Measurements from ENCODE around the gene SLC8A3. TPM values are rescaled to one million over a fixed set of nuclear protein-coding genes. Genes with fewer than 3 reads are reported as not detected.
A peak's percentile ranks its signal among the peaks of the same experiment; 100 is the strongest.

Gene SLC8A3
- polyA plus RNA-seq, 1 of the 3 experiments (the other 2 are of a cell fraction), result 0.26 TPM

GRCh38 chr14:70152704-70153103 is 36.0 kb downstream of the SLC8A3 start:
- H3K4me2 ChIP-seq, result no peak overlapping the region
- ChIA-PET CTCF (interaction anchor here (1.1 to 1.8 kb wide), 4 partner anchors 9 to 165 kb away, joined by 3 to 6 read pairs (median 5); no protein-coding TSS in a partner anchor), POLR2A (interaction anchor here (2.6 kb wide), 1 partner anchor 34 kb away, joined by 11 read pairs; no protein-coding TSS in a partner anchor)
- no peaks in the 10 kb centered on the region for H3K36me3 ChIP-seq (replicated peaks in 1 of 2; ENCODE audit: control insufficient read depth in 1 of 2, insufficient read depth in 2 of 2, low read length in 1 of 2)
- H3K9ac ChIP-seq, result no peak overlapping the region
- H4K20me1 ChIP-seq (ENCODE audit: insufficient read depth), result no peaks in the 10 kb centered on the region
- peak; percentile 57 for DNase-seq
- no peaks in the 10 kb centered on the region for H3K79me2 ChIP-seq (ENCODE audit: insufficient read depth)
- peaks cover 0 to 64% of the 10 kb centered on the region in 2 experiments; a peak in 2 of 4 replicates for H3K4me1 ChIP-seq (ENCODE audit: control insufficient read depth in 1 of 2, insufficient read depth in 2 of 2, low read depth in 1 of 2, low read length in 1 of 2)
- H3K9me2 ChIP-seq, result no peaks in the 10 kb centered on the region
- H3F3A ChIP-seq (replicated peaks; ENCODE audit: insufficient read depth), result no peaks in the 10 kb centered on the region
- 10% methylated on average over 3 of the region's 4 CpGs for WGBS (ENCODE audit: low lambda C conversion rate)
- no peaks in the 10 kb centered on the region for H3K9me3 ChIP-seq
- peak overlapping the region in 1 of 2 experiments; percentile 56; a peak in 2 of 4 replicates for H3K27ac ChIP-seq (ENCODE audit: low read depth in 2 of 2, low read length in 1 of 2)
- TF ChIP-seq FOSL2 (IDR thresholded peaks at IDR 0.05; ENCODE audit: borderline replicate concordance, low read depth) (no peak), CTCF (IDR thresholded peaks at IDR 0.05) (no peak), FOXJ3 (CRISPR knock-in tag; IDR thresholded peaks at IDR 0.05) (peak; percentile 90), SIN3A (IDR thresholded peaks at IDR 0.05; ENCODE audit: borderline replicate concordance, low read depth, low read length) (no peak), REST (IDR thresholded peaks at IDR 0.05; ENCODE audit: low read depth, low read length) (no peak), RAD21 (IDR thresholded peaks at IDR 0.05; ENCODE audit: low read length) (peak; percentile 23), TAF1 (IDR thresholded peaks at IDR 0.05; ENCODE audit: borderline replicate concordance, low read depth, low read length) (no peak), EP300 (IDR thresholded peaks at IDR 0.05; ENCODE audit: borderline replicate concordance in 1 of 2, low read depth in 1 of 2, low read length in 1 of 2) (peak in 1 of 2 experiments; percentile 52; a peak in 1 of 4 replicates), MEF2A (IDR thresholded peaks at IDR 0.05; ENCODE audit: borderline replicate concordance, low read depth) (no peak), USF1 (IDR thresholded peaks at IDR 0.05; ENCODE audit: borderline replicate concordance, low read depth) (no peak), MXI1 (IDR thresholded peaks at IDR 0.05; ENCODE audit: low read depth, low read length) (no peak), RCOR1 (IDR thresholded peaks at IDR 0.05; ENCODE audit: low read length) (peak; percentile 58; the same call in 1 of the 2 replicates), EZH2phosphoT487 (IDR thresholded peaks at IDR 0.05; ENCODE audit: borderline replicate concordance, low read depth) (no peak), NRF1 (IDR thresholded peaks at IDR 0.05; ENCODE audit: low read depth, low read length) (no peak), CHD2 (IDR thresholded peaks at IDR 0.05; ENCODE audit: low read length, partially characterized antibody) (peak; percentile 26), GATA2 (CRISPR knock-in tag; IDR thresholded peaks at IDR 0.05) (peak; percentile 72; the same call in 1 of the 2 replicates), ZBTB33 (IDR thresholded peaks at IDR 0.05; ENCODE audit: borderline replicate concordance, low read depth) (no peak), IRF3 (IDR thresholded peaks at IDR 0.05; ENCODE audit: low read depth, low read length) (no peak), TEAD4 (IDR thresholded peaks at IDR 0.05; ENCODE audit: borderline replicate concordance, insufficient read depth) (no peak), JUND (IDR thresholded peaks at IDR 0.05) (no peak), MAX (IDR thresholded peaks at IDR 0.05; ENCODE audit: low read depth) (no peak)
- no peaks in the 10 kb centered on the region for H3K27me3 ChIP-seq (ENCODE audit: insufficient read depth)
- no peak overlapping the region for H2AFZ ChIP-seq (ENCODE audit: low read depth)
- no peak overlapping the region for H3K4me3 ChIP-seq (ENCODE audit: low read depth in 2 of 2, low read length in 1 of 2)

Data from SK-N-SH (cell line).